SK-N-SH (cell line): ENCODE data around the gene R3HDM4.

Source experiments
- EZH2phosphoT487 ChIP-seq: fragments of 200-600 bp; sonication (generic); IDR thresholded peaks from 2 replicates; pipeline ENCODE4 v1.6.1; 2017; ENCODE audit warnings: low read depth, mixed run types, mild to moderate bottlenecking, antibody characterized with exemption, moderate library complexity, borderline replicate concordance
- FOXJ3 ChIP-seq: sonication (generic); formaldehyde crosslinking; IDR thresholded peaks from 2 replicates; pipeline ENCODE4 v1.5.1; 2020; ENCODE audit warnings: mild to moderate bottlenecking, missing genetic modification reagents
- JUND ChIP-seq: IDR thresholded peaks from 2 replicates; pipeline ENCODE4 v1.4.0; 2012
- MXI1 ChIP-seq: IDR thresholded peaks from 2 replicates; pipeline ENCODE4 v1.6.1; 2012; ENCODE audit warnings: mild to moderate bottlenecking, low read depth, low read length, improper control_type of control experiment
- NRF1 ChIP-seq: IDR thresholded peaks from 2 replicates; pipeline ENCODE4 v1.6.1; 2012; ENCODE audit warnings: low read depth, mild to moderate bottlenecking, low read length
- RAD21 ChIP-seq: IDR thresholded peaks from 2 replicates; pipeline ENCODE4 v1.6.1; 2012; ENCODE audit warnings: mild to moderate bottlenecking, low read length
- RFX5 ChIP-seq: IDR thresholded peaks from 2 replicates; pipeline ENCODE4 v1.6.1; 2012; ENCODE audit warnings: mild to moderate bottlenecking, improper control_type of control experiment, low read length
- RXRA ChIP-seq: IDR thresholded peaks from 2 replicates; pipeline ENCODE4 v1.4.0; 2012; ENCODE audit warnings: low read depth, mild to moderate bottlenecking, borderline replicate concordance
- TEAD4 ChIP-seq: IDR thresholded peaks from 2 replicates; pipeline ENCODE4 v1.4.0; 2012; ENCODE audit warnings: mild to moderate bottlenecking, borderline replicate concordance; ENCODE audit not compliant: insufficient read depth
- YY1 ChIP-seq: IDR thresholded peaks from 2 replicates; pipeline ENCODE4 v1.4.0; 2012; ENCODE audit warnings: low read depth, mild to moderate bottlenecking
- TF ChIP-seq, protein P1 (sequence below): fragments of 150-350 bp; IDR thresholded peaks from 2 replicates; pipeline ENCODE4 v1.6.1; 2017; ENCODE audit warnings: antibody characterized with exemption, low read length, low read depth, borderline replicate concordance
- TF ChIP-seq, protein P2 (sequence below): fragments of 200-600 bp; sonication (generic); IDR thresholded peaks from 2 replicates; pipeline ENCODE4 v1.6.1; 2017; ENCODE audit warnings: antibody characterized with exemption, mild to moderate bottlenecking, moderate library complexity
- TF ChIP-seq, protein P3 (sequence below): fragments of 150-350 bp; IDR thresholded peaks from 2 replicates; pipeline ENCODE4 v1.6.1; 2016; ENCODE audit warnings: mild to moderate bottlenecking, low read depth, low read length

DNA sequence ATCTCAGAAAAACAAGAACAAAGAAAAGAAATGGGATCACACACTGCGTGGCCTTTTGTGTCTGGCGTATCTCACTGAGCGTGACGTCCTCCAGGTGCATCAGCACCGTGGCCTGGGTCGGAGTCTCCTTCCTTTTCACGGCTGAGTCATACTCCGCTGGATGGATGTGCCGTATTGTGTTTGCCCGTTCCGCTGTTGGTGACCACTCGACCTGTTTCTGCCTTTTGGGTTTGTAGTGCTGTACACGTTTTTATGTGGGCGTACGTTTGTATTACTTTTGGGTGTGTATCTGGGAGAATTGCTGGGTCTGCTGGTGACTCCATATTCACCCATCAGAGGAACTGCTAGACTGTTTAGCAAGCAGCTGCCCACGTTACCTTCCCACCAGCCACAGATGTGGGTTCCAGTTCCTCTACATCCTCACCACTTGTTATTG is 24.3 kb upstream of the R3HDM4 start:
- TF ChIP-seq NRF1 (no peak), FOXJ3 (no peak), MXI1 (no peak), EZH2phosphoT487 (no peak), RAD21 (no peak), JUND (no peak), RFX5 (no peak), YY1 (no peak), TEAD4 (no peak), RXRA (no peak)
- TF ChIP-seq, protein P1, sequence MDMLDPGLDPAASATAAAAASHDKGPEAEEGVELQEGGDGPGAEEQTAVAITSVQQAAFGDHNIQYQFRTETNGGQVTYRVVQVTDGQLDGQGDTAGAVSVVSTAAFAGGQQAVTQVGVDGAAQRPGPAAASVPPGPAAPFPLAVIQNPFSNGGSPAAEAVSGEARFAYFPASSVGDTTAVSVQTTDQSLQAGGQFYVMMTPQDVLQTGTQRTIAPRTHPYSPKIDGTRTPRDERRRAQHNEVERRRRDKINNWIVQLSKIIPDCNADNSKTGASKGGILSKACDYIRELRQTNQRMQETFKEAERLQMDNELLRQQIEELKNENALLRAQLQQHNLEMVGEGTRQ: no peak
- TF ChIP-seq, protein P2, sequence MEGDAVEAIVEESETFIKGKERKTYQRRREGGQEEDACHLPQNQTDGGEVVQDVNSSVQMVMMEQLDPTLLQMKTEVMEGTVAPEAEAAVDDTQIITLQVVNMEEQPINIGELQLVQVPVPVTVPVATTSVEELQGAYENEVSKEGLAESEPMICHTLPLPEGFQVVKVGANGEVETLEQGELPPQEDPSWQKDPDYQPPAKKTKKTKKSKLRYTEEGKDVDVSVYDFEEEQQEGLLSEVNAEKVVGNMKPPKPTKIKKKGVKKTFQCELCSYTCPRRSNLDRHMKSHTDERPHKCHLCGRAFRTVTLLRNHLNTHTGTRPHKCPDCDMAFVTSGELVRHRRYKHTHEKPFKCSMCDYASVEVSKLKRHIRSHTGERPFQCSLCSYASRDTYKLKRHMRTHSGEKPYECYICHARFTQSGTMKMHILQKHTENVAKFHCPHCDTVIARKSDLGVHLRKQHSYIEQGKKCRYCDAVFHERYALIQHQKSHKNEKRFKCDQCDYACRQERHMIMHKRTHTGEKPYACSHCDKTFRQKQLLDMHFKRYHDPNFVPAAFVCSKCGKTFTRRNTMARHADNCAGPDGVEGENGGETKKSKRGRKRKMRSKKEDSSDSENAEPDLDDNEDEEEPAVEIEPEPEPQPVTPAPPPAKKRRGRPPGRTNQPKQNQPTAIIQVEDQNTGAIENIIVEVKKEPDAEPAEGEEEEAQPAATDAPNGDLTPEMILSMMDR: no peak
- TF ChIP-seq, protein P3, sequence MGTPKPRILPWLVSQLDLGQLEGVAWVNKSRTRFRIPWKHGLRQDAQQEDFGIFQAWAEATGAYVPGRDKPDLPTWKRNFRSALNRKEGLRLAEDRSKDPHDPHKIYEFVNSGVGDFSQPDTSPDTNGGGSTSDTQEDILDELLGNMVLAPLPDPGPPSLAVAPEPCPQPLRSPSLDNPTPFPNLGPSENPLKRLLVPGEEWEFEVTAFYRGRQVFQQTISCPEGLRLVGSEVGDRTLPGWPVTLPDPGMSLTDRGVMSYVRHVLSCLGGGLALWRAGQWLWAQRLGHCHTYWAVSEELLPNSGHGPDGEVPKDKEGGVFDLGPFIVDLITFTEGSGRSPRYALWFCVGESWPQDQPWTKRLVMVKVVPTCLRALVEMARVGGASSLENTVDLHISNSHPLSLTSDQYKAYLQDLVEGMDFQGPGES: no peak
